ENCODE measurements around the gene ZNF417.
"Not testable (repeated sequence)": the region's sequence is repeated elsewhere in the genome, so short reads cannot be mapped to it uniquely, and the experiment has no call there.

ZNF417 gene

GRCh38 chr19:57900311-57900710 lies 16.1 kb downstream of the ZNF417 start:
- no peak overlapping the region for H3K9ac ChIP-seq
- no peaks in the 10 kb centered on the region for H3K79me2 ChIP-seq (ENCODE audit: insufficient read depth, low read depth)
- no peak overlapping the region for H3K4me3 ChIP-seq (IDR thresholded peaks at IDR 0.05; ENCODE audit: insufficient read depth, low read depth, low read length)
- no peak overlapping the region for H3K4me2 ChIP-seq
- H2AFZ ChIP-seq (ENCODE audit: low read depth), result no peak overlapping the region
- no peak for TF ChIP-seq CTCF (conservative IDR thresholded peaks at IDR 0.05; ENCODE audit: low read depth, low read length)
- no peaks in the 10 kb centered on the region for H3K27me3 ChIP-seq (ENCODE audit: insufficient read depth, low read depth)
- no peaks in the 10 kb centered on the region for H3K4me1 ChIP-seq (ENCODE audit: low read depth, poor library complexity, severe bottlenecking)
- H4K20me1 ChIP-seq (ENCODE audit: insufficient read depth), result no peaks in the 10 kb centered on the region
- H3K27ac ChIP-seq, result no peak overlapping the region
- no peaks in the 10 kb centered on the region for H3K36me3 ChIP-seq (ENCODE audit: insufficient read depth)

- H3K9ac ChIP-seq, result not testable (repeated sequence)
Observed at GRCh38 chr19:57890706-57891105, 25.7 kb downstream of the ZNF417 start.

GRCh38 chr19:57888560-57889231 lies 27.7 kb downstream of the ZNF417 start, which contains the start of gene ZNF814:
Gene ZNF814, minus strand, starts transcription at chr19:57889037. Its CDS starts 235 bp downstream, at chr19:57888802.
- H3K27me3 ChIP-seq (ENCODE audit: insufficient read depth, low read depth), result no peaks in the 10 kb centered on the region
- no peaks in the 10 kb centered on the region for H3K36me3 ChIP-seq (ENCODE audit: insufficient read depth)
- no peaks in the 10 kb centered on the region for H4K20me1 ChIP-seq (ENCODE audit: insufficient read depth)
- no peak within 1 kb of the TSS for H3K4me3 ChIP-seq (IDR thresholded peaks at IDR 0.05; ENCODE audit: insufficient read depth, low read depth, low read length)
- no peak within 1 kb of the TSS for H3K4me2 ChIP-seq
- no peaks in the 10 kb centered on the region for H3K4me1 ChIP-seq (ENCODE audit: low read depth, poor library complexity, severe bottlenecking)
- no peak; the same call in 1 of the 2 replicates for TF ChIP-seq CTCF (conservative IDR thresholded peaks at IDR 0.05; ENCODE audit: low read depth, low read length)
- H2AFZ ChIP-seq (ENCODE audit: low read depth), result no peak within 1 kb of the TSS; the same call in 1 of the 2 replicates
- H3K9ac ChIP-seq, result peak within 1 kb of the TSS; percentile 22; the same call in 1 of the 2 replicates
- H3K27ac ChIP-seq, result no peak within 1 kb of the TSS
- 0 out of 2 replicates have a peak, but pooled peaks cover 3% of the 10 kb centered on the region for H3K79me2 ChIP-seq (ENCODE audit: insufficient read depth, low read depth)

More at GRCh38 chr19:57890706-57891105, 25.7 kb downstream of the ZNF417 start:
- H4K20me1 ChIP-seq (ENCODE audit: insufficient read depth); H3K4me3 ChIP-seq (IDR thresholded peaks at IDR 0.05; ENCODE audit: insufficient read depth, low read depth, low read length); H3K27ac ChIP-seq; H3K27me3 ChIP-seq (ENCODE audit: insufficient read depth, low read depth); H3K4me2 ChIP-seq; H3K79me2 ChIP-seq (ENCODE audit: insufficient read depth, low read depth); H3K36me3 ChIP-seq (ENCODE audit: insufficient read depth); H3K4me1 ChIP-seq (ENCODE audit: low read depth, poor library complexity, severe bottlenecking); H2AFZ ChIP-seq (ENCODE audit: low read depth): not testable (repeated sequence)

- Histone ChIP-seq H3K9ac (peak overlapping the region; percentile 22; the same call in 1 of the 2 replicates), H4K20me1 (ENCODE audit: insufficient read depth) (no peaks in the 10 kb centered on the region), H3K27me3 (ENCODE audit: insufficient read depth, low read depth) (no peaks in the 10 kb centered on the region), H3K79me2 (ENCODE audit: insufficient read depth, low read depth) (0 out of 2 replicates have a peak, but pooled peaks cover 3% of the 10 kb centered on the region), H3K4me2 (no peak overlapping the region), H3K36me3 (ENCODE audit: insufficient read depth) (no peaks in the 10 kb centered on the region), H2AFZ (ENCODE audit: low read depth) (no peak overlapping the region; the same call in 1 of the 2 replicates), H3K4me1 (ENCODE audit: low read depth, poor library complexity, severe bottlenecking) (no peaks in the 10 kb centered on the region), H3K4me3 (IDR thresholded peaks at IDR 0.05; ENCODE audit: insufficient read depth, low read depth, low read length) (no peak overlapping the region), H3K27ac (no peak overlapping the region)
- no peak for TF ChIP-seq CTCF (conservative IDR thresholded peaks at IDR 0.05; ENCODE audit: low read depth, low read length)
Observed at GRCh38 chr19:57888107-57888559, 28.3 kb downstream of the ZNF417 start.
